SH-SY5Y (cell line): ENCODE measurements around the gene FAM168A.

Experiments used
- GATA2 ChIP-seq: IDR thresholded peaks from 2 replicates; pipeline ENCODE4 v1.6.1; 2011; ENCODE audit warnings: mild to moderate bottlenecking, low read depth, low read length
- GATA3 ChIP-seq: IDR thresholded peaks from 2 replicates; pipeline ENCODE4 v1.6.1; 2011; ENCODE audit warnings: low read depth, mild to moderate bottlenecking, low read length, moderate library complexity

Gene FAM168A

DNA sequence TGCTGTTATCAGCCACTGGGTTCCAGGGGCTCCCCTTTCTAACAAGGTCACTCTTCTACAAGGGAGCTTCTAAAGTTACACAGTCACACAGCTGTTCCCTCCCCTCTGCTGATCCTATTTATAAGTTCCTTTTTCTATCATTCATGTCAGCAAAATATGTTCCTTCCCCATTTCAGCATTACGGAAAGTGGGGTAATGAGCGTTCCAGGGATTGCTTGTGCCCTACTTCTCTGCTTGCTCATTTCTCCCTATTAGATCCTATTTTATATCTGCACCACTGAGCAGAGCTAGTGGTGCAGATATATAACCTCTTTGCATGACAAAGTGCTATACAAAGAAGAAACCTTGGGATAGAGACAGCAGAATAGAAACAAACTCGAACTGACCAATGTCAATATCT lies 25.8 kb upstream of the FAM168A start:
- TF ChIP-seq GATA3 (no peak), GATA2 (no peak)

DNA sequence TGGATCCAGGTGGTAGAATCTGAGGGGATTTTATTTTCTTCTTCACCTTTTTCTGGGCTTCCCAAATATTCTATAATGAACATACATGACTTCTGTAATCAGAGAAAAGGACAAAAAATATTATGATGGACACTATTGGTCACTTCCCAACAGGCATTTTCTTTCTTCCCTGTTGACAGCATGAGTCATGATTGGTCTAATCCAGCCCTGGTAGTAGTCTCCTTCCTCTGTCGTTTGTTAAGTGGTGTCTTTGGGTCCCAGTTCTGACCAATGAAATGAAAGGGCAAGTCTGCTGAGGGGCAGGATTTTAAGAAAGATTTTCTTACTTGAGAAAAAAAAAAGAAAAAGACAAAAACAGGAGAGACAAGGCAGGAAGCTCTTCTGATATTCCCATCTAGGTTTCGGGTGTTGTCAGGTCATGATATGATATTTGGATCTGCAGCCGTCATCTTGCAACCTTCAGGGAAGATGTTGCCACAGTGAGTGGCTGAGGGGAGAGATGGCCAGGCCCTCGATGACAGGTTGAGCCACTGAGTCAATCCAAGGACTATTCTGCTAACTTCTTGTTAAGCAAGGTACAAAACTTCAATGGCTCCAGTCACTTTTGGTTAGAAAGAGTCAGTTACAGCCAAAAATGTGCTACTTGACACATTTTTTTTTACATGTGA lies 25.1 kb upstream of the FAM168A start:
- TF ChIP-seq GATA2: no peak
- TF ChIP-seq GATA3: no peak

DNA sequence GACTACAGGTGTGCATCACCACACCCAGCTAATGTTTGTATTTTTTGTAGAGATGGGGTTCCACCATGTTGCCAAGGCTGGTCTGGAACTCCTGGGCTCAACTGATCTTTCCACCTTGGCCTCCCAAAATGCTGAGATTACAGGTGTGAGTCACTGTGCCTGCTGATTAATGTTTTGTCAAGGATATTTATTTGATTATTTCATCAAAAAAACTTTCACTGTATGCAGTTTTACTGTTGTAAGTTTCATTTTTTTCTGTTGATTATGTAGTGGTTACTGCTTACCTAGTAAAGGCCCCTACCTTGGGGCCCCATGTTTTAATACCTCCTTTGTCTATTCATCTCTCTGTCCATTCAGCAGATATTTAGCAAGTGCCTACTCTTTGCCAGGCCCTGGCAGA lies 16.7 kb upstream of the FAM168A start:
- TF ChIP-seq GATA2: no peak

- TF ChIP-seq GATA3: no peak
- no peak for TF ChIP-seq GATA2
Observed at GRCh38 chr11:73612601-73613140, 14.8 kb upstream of the FAM168A start.

GRCh38 chr11:73598719-73599379 lies 937 bp upstream of the FAM168A start:
- no peak for TF ChIP-seq GATA3
- no peak for TF ChIP-seq GATA2

DNA sequence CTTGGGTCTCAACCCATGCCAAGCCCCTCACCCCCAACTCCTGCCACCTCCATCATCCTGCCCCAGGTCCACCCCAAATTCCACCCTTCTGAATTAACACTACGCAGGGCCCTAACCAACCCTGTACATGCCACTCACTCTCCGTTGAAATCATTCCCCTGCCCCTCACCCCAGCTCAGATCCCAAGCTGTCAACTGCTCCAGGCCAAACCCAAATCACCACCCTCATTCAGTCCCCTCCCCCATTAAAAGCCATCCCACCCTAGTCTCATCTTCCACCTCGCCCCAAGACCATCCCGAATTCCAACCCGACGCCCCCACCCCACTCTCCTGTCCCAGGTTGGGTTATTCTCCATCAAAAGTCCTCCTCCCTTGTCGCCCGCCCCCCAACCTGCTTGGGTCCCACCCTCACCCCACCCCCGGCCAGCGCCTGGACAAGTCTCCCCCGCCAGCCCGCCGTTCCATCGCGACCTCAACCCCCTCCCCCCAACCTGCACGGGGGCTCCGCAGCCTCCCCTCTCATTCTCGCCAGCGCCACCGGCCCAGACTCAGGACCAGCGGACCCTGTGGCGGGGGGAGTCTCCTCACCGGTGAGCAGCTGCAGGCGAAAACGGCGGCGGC lies 466 bp downstream of the FAM168A start:
- TF ChIP-seq GATA2 (no peak), GATA3 (no peak)

- TF ChIP-seq GATA2: no peak
- no peak for TF ChIP-seq GATA3
Observed at GRCh38 chr11:73596547-73596946, 1.4 kb downstream of the FAM168A start.

GRCh38 chr11:73592640-73593039 lies 5.3 kb downstream of the FAM168A start:
- TF ChIP-seq GATA3 (no peak), GATA2 (no peak)

DNA sequence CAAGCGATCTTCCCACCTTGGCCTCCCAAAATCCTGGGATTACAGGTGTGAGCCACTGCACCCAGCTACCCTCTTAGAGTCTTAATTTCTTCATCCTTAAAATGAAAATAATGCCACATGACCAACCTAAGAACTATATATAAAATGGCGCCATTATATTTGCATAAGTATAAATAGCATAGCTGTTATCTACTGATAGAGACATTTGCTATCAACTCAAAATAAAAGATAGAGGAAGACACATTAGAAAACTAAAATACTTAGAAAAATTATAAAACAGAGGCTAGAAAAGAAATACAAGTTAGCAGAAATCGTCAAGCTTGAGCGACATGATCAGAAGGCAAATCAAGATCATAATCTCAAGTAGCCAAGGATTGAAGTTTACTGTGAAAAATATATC lies 6.2 kb downstream of the FAM168A start:
- TF ChIP-seq GATA3 (no peak), GATA2 (no peak)

DNA sequence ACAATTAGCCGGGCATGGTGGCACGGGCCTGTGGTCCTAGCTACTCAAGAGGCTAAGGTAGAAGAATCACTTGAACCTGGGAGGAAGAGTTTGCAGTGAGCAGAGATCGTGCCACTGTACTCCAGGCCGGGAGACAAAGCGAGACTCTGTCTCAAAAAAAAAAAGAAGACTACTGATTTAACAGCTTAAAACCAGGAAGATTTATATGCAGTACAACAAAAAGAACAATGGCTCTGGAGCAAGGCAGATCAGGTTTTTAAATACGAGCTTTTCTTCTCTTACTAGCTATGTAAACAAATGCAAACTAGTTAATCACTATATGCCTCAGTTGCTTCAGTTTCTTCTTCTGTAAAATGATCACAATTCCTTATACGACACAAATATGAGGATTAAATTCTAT lies 6.9 kb downstream of the FAM168A start:
- TF ChIP-seq GATA3: no peak
- no peak for TF ChIP-seq GATA2

DNA sequence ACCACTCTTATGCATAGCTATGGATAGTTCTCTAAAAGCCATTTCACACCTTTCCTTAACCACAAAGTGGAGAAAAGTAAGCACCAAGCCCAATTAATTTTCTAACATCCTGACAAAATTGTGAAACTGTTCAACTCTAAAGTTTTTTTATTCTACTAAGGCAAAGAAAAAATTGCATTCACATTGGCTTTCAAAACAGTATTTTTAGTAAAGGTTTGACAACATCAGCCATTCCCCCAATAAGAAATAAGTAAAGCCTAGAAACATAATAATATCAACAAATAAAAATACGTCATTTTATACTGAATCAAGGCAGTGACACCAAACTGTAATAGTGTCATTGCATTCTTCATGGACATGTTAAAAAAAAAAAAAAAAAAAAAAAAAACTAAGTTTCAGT lies 11.1 kb downstream of the FAM168A start:
- no peak for TF ChIP-seq GATA3
- no peak for TF ChIP-seq GATA2

- TF ChIP-seq GATA3 (no peak), GATA2 (no peak)
Observed at GRCh38 chr11:73585834-73586575, 11.9 kb downstream of the FAM168A start.

GRCh38 chr11:73584831-73585230 lies 13.1 kb downstream of the FAM168A start:
- TF ChIP-seq GATA2 (no peak), GATA3 (no peak)

- no peak for TF ChIP-seq GATA2
- no peak for TF ChIP-seq GATA3
Observed at GRCh38 chr11:73582653-73583052, 15.3 kb downstream of the FAM168A start.
